GM04504 (cell line): ENCODE measurements around the gene RPS28.
"Not testable (repeated sequence)": the region's sequence is repeated elsewhere in the genome, so short reads cannot be mapped to it uniquely, and the experiment has no call there.

Experiments
- DNase-seq: peaks from one replicate; pipeline ENCODE4 v3.0.0-alpha.2; 2012; ENCODE audit warnings: low read depth

RPS28 gene

GRCh38 chr19:8320564-8321066 is 681 bp upstream of the RPS28 start:
- DNase-seq = no peak

- DNase-seq = no peak
Observed at GRCh38 chr19:8321986-8322637, 816 bp downstream of the RPS28 start.

- no peak for DNase-seq
Observed at GRCh38 chr19:8322638-8322997, 1.3 kb downstream of the RPS28 start.

- DNase-seq = no peak
Observed at GRCh38 chr19:8323781-8324185, 2.5 kb downstream of the RPS28 start.

- DNase-seq = no peak
Observed at GRCh38 chr19:8324186-8325050, 3.1 kb downstream of the RPS28 start.

- DNase-seq = no peak
Observed at GRCh38 chr19:8325454-8325853, 4.2 kb downstream of the RPS28 start.

GRCh38 chr19:8329996-8330395 is 8.7 kb downstream of the RPS28 start:
- DNase-seq = no peak

GRCh38 chr19:8331263-8331845 is 10.1 kb downstream of the RPS28 start:
- DNase-seq = no peak

GRCh38 chr19:8332976-8333766 is 11.9 kb downstream of the RPS28 start:
- DNase-seq = no peak

GRCh38 chr19:8333767-8334457 is 12.6 kb downstream of the RPS28 start:
- no peak for DNase-seq

GRCh38 chr19:8334458-8335342 is 13.4 kb downstream of the RPS28 start:
- no peak for DNase-seq

- DNase-seq = no peak
Observed at GRCh38 chr19:8335343-8336071, 14.2 kb downstream of the RPS28 start.

GRCh38 chr19:8336072-8336569 is 14.8 kb downstream of the RPS28 start:
- DNase-seq = no peak

GRCh38 chr19:8336660-8337059 is 15.4 kb downstream of the RPS28 start:
- no peak for DNase-seq

GRCh38 chr19:8337728-8338127 is 16.4 kb downstream of the RPS28 start:
- DNase-seq = no peak

- DNase-seq = no peak
Observed at GRCh38 chr19:8338835-8339234, 17.5 kb downstream of the RPS28 start.

GRCh38 chr19:8340341-8341096 is 19.2 kb downstream of the RPS28 start:
- DNase-seq = no peak

GRCh38 chr19:8341504-8341903 is 20.2 kb downstream of the RPS28 start:
- not testable (repeated sequence) for DNase-seq

- DNase-seq = no peak
Observed at GRCh38 chr19:8342316-8342683, 21.0 kb downstream of the RPS28 start.
